Esophagus (tissue), 2 donors: ENCODE data around the gene APC2. TPM values are rescaled to one million over a fixed set of nuclear protein-coding genes. Genes with fewer than 3 reads are reported as not detected.

Experiments used
- H3K27ac ChIP-seq, 2 donors: one replicate each; pipeline ENCODE4 v1.5.1; 2013; ENCODE audit warnings: low read depth in 2 of 2, mild to moderate bottlenecking in 2 of 2, inconsistent platforms in 1 of 2, low read length in 1 of 2, moderate library complexity in 1 of 2
- H3K27me3 ChIP-seq, 2 donors: one replicate each; pipeline ENCODE4 v1.6.1; 2013; ENCODE audit warnings: low read length in 2 of 2, control low read depth in 1 of 2, mild to moderate bottlenecking in 1 of 2; ENCODE audit not compliant: insufficient read depth in 2 of 2, control insufficient read depth in 1 of 2
- H3K36me3 ChIP-seq, 2 donors: one replicate each; pipeline ENCODE4 v1.6.1; 2013; ENCODE audit warnings: low read length in 1 of 2; ENCODE audit not compliant: control insufficient read depth in 2 of 2, insufficient read depth in 2 of 2
- H3K4me1 ChIP-seq, 2 donors: one replicate each; pipeline ENCODE4 v1.6.1; 2013; ENCODE audit warnings: low read length in 1 of 2; ENCODE audit not compliant: control insufficient read depth in 2 of 2, insufficient read depth in 2 of 2
- H3K4me3 ChIP-seq, 2 donors: one replicate each; pipeline ENCODE4 v1.5.1; 2013; ENCODE audit warnings: low read length in 2 of 2, mild to moderate bottlenecking in 2 of 2, low read depth in 1 of 2, moderate library complexity in 1 of 2
- H3K9me3 ChIP-seq, 2 donors: one replicate each; pipeline ENCODE4 v1.6.1; 2013; ENCODE audit warnings: mild to moderate bottlenecking in 2 of 2, low read depth in 1 of 2, low read length in 1 of 2, moderate library complexity in 1 of 2; ENCODE audit not compliant: control insufficient read depth in 2 of 2, insufficient read depth in 1 of 2
- WGBS, 2 donors: extraction: QIAGEN DNeasy Blood & Tissue Kit; methylation state at CpG; one replicate each; pipeline ENCODE4 v1.1.7; 2013; 5-methylcytosine and 5-hydroxymethylcytosine counted together
- polyA plus RNA-seq, 2 donors: library from polyadenylated mRNA; stranded (reverse); fragments of 200-250 nt; gene quantifications; one replicate each; pipeline ENCODE4 v1.2.3, GENCODE V29; 2013
- donor health status: healthy with polysubstance abuse.
- donor health status: Bipolar disorder and iron deficiency.

APC2 gene
- polyA plus RNA-seq, 2 donors = 0.02 to 0.10 TPM

DNA sequence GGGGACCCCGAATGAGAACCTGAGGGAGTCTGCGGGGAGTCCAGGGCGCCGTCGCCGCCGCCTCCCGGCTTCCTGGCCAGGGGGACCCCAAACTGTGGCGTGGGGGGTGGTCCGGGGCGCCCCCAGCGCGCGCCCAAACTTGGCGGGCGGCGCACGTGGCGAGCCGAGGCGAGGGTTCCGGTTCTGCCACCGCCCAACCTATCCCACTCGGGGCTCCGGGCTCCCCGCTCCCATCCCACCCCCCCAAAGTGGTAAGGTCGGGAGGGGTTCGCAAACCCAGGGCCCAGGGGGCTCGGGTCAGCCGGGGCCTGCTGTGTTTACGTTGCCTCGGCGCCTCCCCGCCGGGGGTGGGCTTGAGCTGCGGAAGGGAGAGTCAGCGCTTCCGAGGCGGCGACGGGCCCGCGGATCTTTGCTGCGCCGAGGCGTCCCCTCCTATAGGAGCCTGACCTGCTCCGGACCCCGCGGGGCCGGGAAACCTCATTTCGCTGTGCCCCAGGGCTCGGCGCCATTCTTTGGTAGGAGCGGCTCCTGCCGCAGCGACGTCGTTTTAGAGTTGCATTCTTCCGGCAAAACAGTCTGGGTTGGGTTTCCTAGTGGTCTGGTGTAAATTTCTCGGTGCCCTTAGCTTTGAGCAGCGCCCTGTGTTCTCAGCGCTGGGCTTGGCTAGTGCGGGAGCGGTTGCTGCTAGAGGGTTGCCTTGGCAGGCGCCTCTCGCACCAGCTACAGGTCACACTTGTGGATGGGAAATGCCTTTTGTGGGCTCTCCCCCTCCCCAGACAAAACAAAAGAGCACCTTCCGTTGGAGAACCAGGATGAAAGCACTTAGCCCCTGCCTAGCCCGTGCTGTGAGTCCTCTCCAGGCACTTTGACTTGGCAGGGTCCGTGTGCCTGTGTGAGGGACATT is 41.4 kb upstream of the APC2 start:
- WGBS, 2 donors = 0 to 1% methylated on average over 63 to 69 of the region's 69 CpGs
- Histone ChIP-seq H3K4me3 (peak overlapping the region; percentile 87 to 97), H3K9me3 (no peaks in the 10 kb centered on the region), H3K36me3 (peaks cover 0 to 15% of the 10 kb centered on the region in 2 donors), H3K4me1 (peaks cover 29 to 40% of the 10 kb centered on the region in 2 donors), H3K27me3 (no peaks in the 10 kb centered on the region), H3K27ac (peak overlapping the region; percentile 95 to 97)

DNA sequence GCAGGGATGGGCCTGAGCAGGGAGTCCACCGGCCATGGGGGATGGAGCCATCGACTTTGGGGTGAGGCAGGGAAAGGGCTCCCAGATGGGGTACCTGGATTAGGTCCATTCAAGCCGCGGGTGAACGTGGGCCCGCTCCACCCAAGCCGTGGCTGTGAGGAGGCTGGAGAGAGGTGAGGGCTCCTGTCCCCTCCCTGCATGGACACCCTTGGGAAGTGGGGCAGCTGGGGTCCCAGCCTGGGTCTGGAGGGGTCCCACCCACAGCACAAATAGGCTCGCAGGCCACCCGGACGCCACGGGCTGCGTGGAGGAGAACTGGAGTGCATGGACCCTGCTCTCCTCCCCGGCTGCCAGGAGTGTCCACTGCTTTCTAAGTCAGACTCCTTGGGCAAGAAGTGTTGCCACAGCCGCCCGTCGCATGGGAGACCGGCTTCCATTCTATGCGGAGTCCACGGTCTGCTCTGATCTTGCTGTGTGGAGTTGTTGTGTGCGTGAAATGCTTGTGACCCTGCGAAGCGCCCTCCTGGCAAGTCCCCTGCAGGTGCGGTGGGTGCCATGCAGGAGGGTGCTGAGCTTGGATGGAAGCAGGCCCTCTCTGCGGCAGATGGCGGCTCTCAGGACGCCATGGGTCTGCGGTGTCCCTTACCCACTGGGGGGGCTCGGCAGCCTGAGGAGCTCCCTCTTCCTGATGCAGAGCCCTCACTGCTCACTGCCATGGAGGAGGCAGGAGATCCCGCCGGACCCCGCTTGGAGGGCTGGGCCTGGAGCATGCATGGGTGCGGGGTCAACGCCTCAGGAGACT is 40.5 kb upstream of the APC2 start:
- WGBS, 2 donors = 37 to 41% methylated on average over 33 of the region's 33 CpGs
- H3K27ac ChIP-seq = peak overlapping the region; percentile 95 to 97

DNA sequence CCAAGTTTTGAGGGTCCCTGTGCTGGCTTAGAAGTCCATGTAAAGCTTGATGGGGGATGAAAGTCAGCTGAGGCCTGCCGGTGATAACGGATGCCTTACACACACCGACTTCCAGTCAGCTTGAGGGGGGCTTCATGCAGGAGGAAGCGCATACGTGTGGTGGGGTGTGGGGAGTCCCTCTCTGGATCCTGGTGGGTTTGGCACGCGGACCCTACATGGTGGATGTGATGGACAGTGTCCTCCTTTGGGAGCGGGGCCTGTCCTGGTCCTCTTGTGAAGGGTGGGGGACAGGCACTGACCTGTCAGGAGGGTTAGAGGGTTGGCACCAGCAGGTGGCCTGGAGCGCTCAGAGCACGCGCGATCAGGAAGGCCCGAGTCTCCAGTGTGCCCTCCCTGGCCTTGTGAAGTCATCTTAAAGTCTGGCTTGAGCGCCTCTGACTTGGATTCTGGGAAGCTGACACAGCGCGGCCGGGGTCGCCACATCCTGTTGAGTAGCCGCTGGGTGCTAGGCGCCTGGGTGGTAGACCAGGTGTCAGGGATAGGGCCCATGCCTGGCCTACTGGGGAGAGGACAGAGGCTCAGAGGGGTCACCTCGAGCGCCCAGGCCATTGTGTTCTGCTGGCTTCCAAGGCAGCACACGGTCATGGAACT is 39.7 kb upstream of the APC2 start:
- H3K27me3 ChIP-seq = no peaks in the 10 kb centered on the region
- WGBS, 2 donors = 59 to 63% methylated on average over 21 to 23 of the region's 23 CpGs
- peak overlapping the region in 1 of 2 donors; percentile 54 for H3K27ac ChIP-seq
- peaks cover 29 to 44% of the 10 kb centered on the region in 2 donors for H3K4me1 ChIP-seq
- H3K9me3 ChIP-seq = no peaks in the 10 kb centered on the region
- peaks cover 0 to 15% of the 10 kb centered on the region in 2 donors for H3K36me3 ChIP-seq
- peak overlapping the region in 1 of 2 donors; percentile 97 for H3K4me3 ChIP-seq

More for the DNA sequence above, 40.5 kb upstream of the APC2 start:
- Histone ChIP-seq H3K4me3 (peak overlapping the region; percentile 87 to 97), H3K4me1 (peaks cover 29 to 42% of the 10 kb centered on the region in 2 donors), H3K36me3 (peaks cover 0 to 15% of the 10 kb centered on the region in 2 donors), H3K27me3 (no peaks in the 10 kb centered on the region), H3K9me3 (no peaks in the 10 kb centered on the region)

DNA sequence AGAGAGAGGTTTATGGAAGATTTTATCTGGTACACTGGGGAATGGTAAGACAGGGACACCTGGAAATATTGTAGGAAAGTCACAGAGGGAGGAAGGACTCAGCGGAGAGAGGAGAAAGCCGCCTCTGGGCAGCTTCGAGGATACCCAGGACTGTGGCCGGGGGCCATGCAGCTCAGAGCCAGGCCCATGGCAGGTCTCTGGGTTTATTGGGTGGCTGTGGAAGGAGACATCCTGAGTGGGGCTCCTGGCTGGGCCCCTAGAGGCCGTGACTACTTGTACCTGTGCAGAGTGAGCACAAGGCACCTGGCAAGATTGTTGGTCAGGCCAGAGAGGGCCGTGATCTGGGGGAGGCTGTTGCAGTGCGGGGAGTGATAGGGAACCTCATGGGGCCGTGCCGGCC is 39.1 kb upstream of the APC2 start:
- no peaks in the 10 kb centered on the region for H3K9me3 ChIP-seq
- WGBS, 2 donors = 62 to 68% methylated on average over 9 of the region's 9 CpGs
- peaks cover 30 to 49% of the 10 kb centered on the region in 2 donors for H3K4me1 ChIP-seq
- H3K36me3 ChIP-seq = peaks cover 0 to 15% of the 10 kb centered on the region in 2 donors
- no peak overlapping the region for H3K4me3 ChIP-seq
- peak overlapping the region in 1 of 2 donors; percentile 44 for H3K27ac ChIP-seq
- H3K27me3 ChIP-seq = no peaks in the 10 kb centered on the region

DNA sequence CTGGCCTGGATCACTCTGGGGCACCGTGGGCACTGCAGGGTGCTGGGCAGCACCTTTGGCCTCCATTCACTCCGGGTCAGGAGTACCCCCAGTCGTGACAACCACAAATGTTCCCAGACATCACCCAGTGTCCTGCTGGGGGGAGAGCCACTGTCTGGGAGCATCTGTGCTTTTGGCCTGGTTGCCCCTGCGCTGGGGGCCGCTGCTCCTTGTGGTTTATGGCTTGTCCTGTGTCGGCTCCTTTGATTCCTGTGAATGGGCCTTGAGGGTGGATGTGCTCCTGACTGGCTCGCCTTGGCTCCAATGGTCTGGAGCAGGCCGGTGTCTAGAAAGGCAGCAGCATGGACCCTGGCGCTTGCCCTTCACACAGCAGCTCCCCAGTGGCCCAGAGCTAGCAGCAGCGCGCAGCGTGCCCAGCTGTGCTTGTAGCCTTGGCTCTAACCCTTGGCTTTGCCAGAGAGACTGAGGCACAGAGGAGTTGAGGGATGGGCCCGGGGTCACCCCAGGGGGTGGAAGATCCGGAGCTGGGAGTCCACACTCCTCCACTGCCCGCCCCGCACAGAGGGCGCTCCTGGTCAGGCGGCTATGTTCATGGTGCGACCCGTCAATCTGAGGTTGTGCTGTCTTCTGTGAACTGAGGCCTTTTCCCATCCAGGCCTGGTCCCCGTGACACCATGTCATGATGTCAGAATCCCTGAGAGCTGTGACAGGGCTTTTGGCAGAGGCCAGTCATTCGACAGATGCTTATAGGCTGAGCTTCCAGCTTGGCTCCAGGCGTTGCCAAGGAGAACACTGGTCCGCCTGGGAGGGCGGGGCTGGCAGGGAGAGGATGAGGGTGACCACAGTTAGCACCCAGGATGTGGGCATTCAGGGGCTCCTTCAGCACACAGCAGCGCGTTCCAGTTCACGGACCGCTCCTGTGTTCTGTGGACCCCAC is 38.4 kb upstream of the APC2 start:
- Histone ChIP-seq H3K9me3 (no peaks in the 10 kb centered on the region), H3K36me3 (peaks cover 0 to 15% of the 10 kb centered on the region in 2 donors), H3K4me1 (peaks cover 38 to 56% of the 10 kb centered on the region in 2 donors), H3K27ac (peak overlapping the region; percentile 40 to 44), H3K27me3 (no peaks in the 10 kb centered on the region), H3K4me3 (no peak overlapping the region)
- WGBS, 2 donors = 62 to 63% methylated on average over 29 of the region's 29 CpGs

DNA sequence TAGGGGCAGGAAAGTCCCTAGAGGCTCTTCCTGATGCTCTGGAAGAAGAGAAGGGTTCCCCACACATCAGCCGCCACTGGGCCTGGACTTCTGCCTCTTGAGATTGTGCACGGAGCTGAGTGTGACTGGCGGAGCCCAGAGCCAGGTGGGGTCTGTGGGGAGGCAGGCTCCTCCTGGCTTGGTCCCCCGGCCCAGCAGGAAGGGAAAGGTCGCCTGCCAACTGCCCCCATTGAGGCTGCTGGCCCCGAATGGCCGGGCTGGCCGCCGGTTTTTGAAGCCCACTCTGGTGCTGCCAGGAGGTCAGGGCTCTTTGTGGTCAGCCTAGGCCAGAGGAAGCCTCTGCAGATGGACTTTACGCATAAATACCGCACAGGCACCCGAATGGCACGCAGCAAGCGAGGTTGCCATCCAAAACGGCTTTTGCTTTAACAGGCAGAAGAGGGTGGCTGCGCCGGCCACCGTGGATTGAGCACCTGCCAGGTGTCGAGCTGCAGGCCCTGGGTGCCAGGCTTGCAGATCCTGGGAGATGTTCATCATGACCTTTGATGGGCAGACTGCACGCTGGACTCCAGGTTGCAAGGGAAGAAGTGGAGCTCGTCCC is 37.5 kb upstream of the APC2 start:
- 64 to 68% methylated on average over 21 of the region's 21 CpGs for WGBS, 2 donors
- no peak overlapping the region for H3K4me3 ChIP-seq

DNA sequence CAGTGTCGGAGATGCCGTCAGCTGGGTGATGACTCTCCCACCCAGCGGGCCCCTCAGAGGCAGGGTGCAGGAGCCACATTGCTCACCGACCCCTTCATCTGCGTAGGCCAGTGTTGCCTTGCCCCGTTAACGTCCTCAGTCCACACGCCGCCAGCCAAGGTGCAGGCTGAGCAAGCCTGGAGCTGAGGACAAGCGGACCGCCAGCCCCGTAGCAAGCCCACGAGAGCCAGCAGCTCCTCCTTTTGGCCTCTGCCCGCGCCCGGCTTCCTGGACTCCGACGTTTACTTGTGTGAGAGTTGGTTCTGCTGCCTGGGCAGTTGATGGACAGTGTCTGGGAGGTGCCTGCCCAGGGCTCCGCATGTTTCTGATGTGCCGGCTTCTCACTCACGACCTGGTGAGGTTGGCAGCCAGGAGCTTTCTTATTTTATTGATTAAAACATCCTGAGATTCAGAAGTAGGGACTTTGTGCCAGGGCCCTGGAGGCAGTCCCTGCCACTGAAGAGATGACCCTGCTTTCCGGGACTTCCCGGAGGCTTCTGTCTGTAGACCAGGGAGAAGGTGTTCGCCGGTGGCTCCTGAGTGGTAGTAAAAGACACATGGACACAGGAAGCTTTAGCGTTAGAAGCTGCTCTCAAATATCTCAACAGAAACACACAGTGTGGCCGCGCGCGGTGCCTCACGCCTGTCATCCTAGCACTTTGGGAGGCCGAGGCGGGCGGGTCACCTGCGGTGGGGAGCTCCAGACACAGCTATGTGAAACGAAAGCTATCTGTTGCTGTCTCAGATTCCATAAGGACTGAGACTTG is 36.7 kb upstream of the APC2 start:
- Histone ChIP-seq H3K4me1 (peaks cover 44 to 71% of the 10 kb centered on the region in 2 donors), H3K4me3 (no peak overlapping the region), H3K27me3 (no peaks in the 10 kb centered on the region), H3K27ac (peak overlapping the region; percentile 22 to 58), H3K36me3 (peaks cover 0 to 20% of the 10 kb centered on the region in 2 donors), H3K9me3 (no peaks in the 10 kb centered on the region)
- WGBS, 2 donors = 64 to 69% methylated on average over 36 of the region's 36 CpGs

More for the DNA sequence above, 37.5 kb upstream of the APC2 start:
- no peaks in the 10 kb centered on the region for H3K9me3 ChIP-seq
- peaks cover 44 to 64% of the 10 kb centered on the region in 2 donors for H3K4me1 ChIP-seq
- no peaks in the 10 kb centered on the region for H3K27me3 ChIP-seq
- H3K27ac ChIP-seq = peak overlapping the region in 1 of 2 donors; percentile 27
- H3K36me3 ChIP-seq = peaks cover 0 to 19% of the 10 kb centered on the region in 2 donors
